Urinary bladder (tissue), 4 donors: ENCODE results near the gene IRGC. TPM values are rescaled to one million over a fixed set of nuclear protein-coding genes. Genes with fewer than 3 reads are reported as not detected.
A peak's percentile ranks its signal among the peaks of the same experiment; 100 is the strongest.
"Not testable (repeated sequence)": the region's sequence is repeated elsewhere in the genome, so short reads cannot be mapped to it uniquely, and the experiment has no call there.

Experiments
- DNase-seq: peaks from one replicate; pipeline ENCODE4 v3.0.0-alpha.2; 2015; ENCODE audit errors: extremely low spot score
- H3K27ac ChIP-seq: one replicate; pipeline ENCODE4 v1.5.1; 2013; ENCODE audit warnings: low read depth, mild to moderate bottlenecking, moderate library complexity
- H3K36me3 ChIP-seq: one replicate; pipeline ENCODE4 v1.6.1; 2013; ENCODE audit warnings: mild to moderate bottlenecking, moderate library complexity; ENCODE audit not compliant: insufficient read depth
- H3K4me1 ChIP-seq: one replicate; pipeline ENCODE4 v1.6.1; 2013; ENCODE audit warnings: mild to moderate bottlenecking, moderate library complexity; ENCODE audit not compliant: insufficient read depth
- H3K4me3 ChIP-seq: one replicate; pipeline ENCODE4 v1.5.1; 2013; ENCODE audit warnings: low read depth, low read length
- WGBS: extraction: QIAGEN DNeasy Blood & Tissue Kit; methylation state at CpG from one replicate; pipeline ENCODE4 v1.1.7; 2013; 5-methylcytosine and 5-hydroxymethylcytosine counted together
- polyA plus RNA-seq: library from polyadenylated mRNA; stranded (reverse); fragments of 200-250 nt; gene quantifications from one replicate; pipeline ENCODE4 v1.2.3, GENCODE V29; 2013
- total RNA-seq: library from RNA; depleted of rRNA; stranded (reverse); fragments of >200 nt; gene quantifications from one replicate; pipeline ENCODE4 v1.2.3, GENCODE V29; 2014
- donor health status: healthy with polysubstance abuse.
- donor health status: healthy.

IRGC gene
- total RNA-seq = not detected
- polyA plus RNA-seq = not detected

- H3K27ac ChIP-seq = no peak within 1 kb of the TSS
- no peak for DNase-seq
- WGBS = 60% methylated on average over 4 of the region's 4 CpGs
- no peaks in the 10 kb centered on the region for H3K36me3 ChIP-seq
- no peak within 1 kb of the TSS for H3K4me3 ChIP-seq
- H3K4me1 ChIP-seq = no peaks in the 10 kb centered on the region
These were observed at the start of gene IRGC for GRCh38 chr19:43715776-43716175. Gene IRGC (plus strand): TSS chr19:43716076. CDS start chr19:43718559, 2,483 bp downstream.

- DNase-seq = no peak
- no peak overlapping the region for H3K4me3 ChIP-seq
- H3K36me3 ChIP-seq = no peaks in the 10 kb centered on the region
- 52% methylated on average over 26 of the region's 26 CpGs for WGBS
- H3K27ac ChIP-seq = no peak overlapping the region
- no peaks in the 10 kb centered on the region for H3K4me1 ChIP-seq
These were observed 48.6 kb upstream of the IRGC start for GRCh38 chr19:43667126-43667875.

- WGBS = 7% methylated on average over 29 of the region's 29 CpGs
- H3K4me1 ChIP-seq = no peaks in the 10 kb centered on the region
- DNase-seq = no peak
- no peaks in the 10 kb centered on the region for H3K36me3 ChIP-seq
- H3K27ac ChIP-seq = no peak overlapping the region
- peak overlapping the region; percentile 31 for H3K4me3 ChIP-seq
These were observed 47.9 kb upstream of the IRGC start for GRCh38 chr19:43667876-43668405.

- peak; percentile 97 for DNase-seq
- H3K36me3 ChIP-seq = no peaks in the 10 kb centered on the region
- under 1% methylated on average over 44 of the region's 44 CpGs for WGBS
- peak overlapping the region; percentile 80 for H3K27ac ChIP-seq
- no peaks in the 10 kb centered on the region for H3K4me1 ChIP-seq
- peak overlapping the region; percentile 63 for H3K4me3 ChIP-seq
These were observed 47.3 kb upstream of the IRGC start for GRCh38 chr19:43668406-43669109.

GRCh38 chr19:43672061-43672679 lies 43.7 kb upstream of the IRGC start:
- no peak overlapping the region for H3K4me3 ChIP-seq
- no peak overlapping the region for H3K27ac ChIP-seq
- WGBS = 55% methylated on average over 6 of the region's 6 CpGs
- DNase-seq = no peak
- no peaks in the 10 kb centered on the region for H3K4me1 ChIP-seq
- no peaks in the 10 kb centered on the region for H3K36me3 ChIP-seq

- 80% methylated on average over 3 of the region's 3 CpGs for WGBS
- Histone ChIP-seq H3K4me1 (no peaks in the 10 kb centered on the region), H3K4me3 (no peak overlapping the region), H3K36me3 (no peaks in the 10 kb centered on the region), H3K27ac (no peak overlapping the region)
- no peak for DNase-seq
These were observed 42.2 kb upstream of the IRGC start for GRCh38 chr19:43673637-43674036.

- no peak for DNase-seq
- 91% methylated on average over 8 of the region's 8 CpGs for WGBS
- no peaks in the 10 kb centered on the region for H3K4me1 ChIP-seq
- no peaks in the 10 kb centered on the region for H3K36me3 ChIP-seq
- no peak overlapping the region for H3K4me3 ChIP-seq
- H3K27ac ChIP-seq = no peak overlapping the region
These were observed 41.7 kb upstream of the IRGC start for GRCh38 chr19:43674183-43674582.

GRCh38 chr19:43674596-43674995 lies 41.3 kb upstream of the IRGC start:
- H3K4me3 ChIP-seq = no peak overlapping the region
- DNase-seq = no peak
- no peaks in the 10 kb centered on the region for H3K36me3 ChIP-seq
- WGBS = 74% methylated on average over 3 of the region's 3 CpGs
- H3K4me1 ChIP-seq = no peaks in the 10 kb centered on the region
- H3K27ac ChIP-seq = no peak overlapping the region

GRCh38 chr19:43675269-43675879 lies 40.5 kb upstream of the IRGC start:
- H3K27ac ChIP-seq = no peak overlapping the region
- no peak for DNase-seq

GRCh38 chr19:43675906-43676305 lies 40.0 kb upstream of the IRGC start:
- 83% methylated on average over 11 of the region's 11 CpGs for WGBS
- H3K27ac ChIP-seq = no peak overlapping the region
- H3K4me1 ChIP-seq = no peaks in the 10 kb centered on the region
- H3K4me3 ChIP-seq = no peak overlapping the region
- DNase-seq = no peak
- no peaks in the 10 kb centered on the region for H3K36me3 ChIP-seq

More at GRCh38 chr19:43675269-43675879, 40.5 kb upstream of the IRGC start:
- WGBS = 28% methylated on average over 8 of the region's 8 CpGs
- H3K4me1 ChIP-seq = no peaks in the 10 kb centered on the region
- H3K36me3 ChIP-seq = no peaks in the 10 kb centered on the region
- no peak overlapping the region for H3K4me3 ChIP-seq

- Histone ChIP-seq H3K4me1 (no peaks in the 10 kb centered on the region), H3K36me3 (no peaks in the 10 kb centered on the region), H3K27ac (no peak overlapping the region), H3K4me3 (no peak overlapping the region)
- 87% methylated on average over 11 of the region's 11 CpGs for WGBS
- no peak for DNase-seq
These were observed 37.2 kb upstream of the IRGC start for GRCh38 chr19:43678512-43679261.

GRCh38 chr19:43681821-43682220 lies 34.1 kb upstream of the IRGC start:
- Histone ChIP-seq H3K4me1 (no peaks in the 10 kb centered on the region), H3K27ac (no peak overlapping the region), H3K36me3 (no peaks in the 10 kb centered on the region), H3K4me3 (no peak overlapping the region)
- WGBS = 74% methylated on average over 5 of the region's 5 CpGs
- DNase-seq = no peak

GRCh38 chr19:43682269-43682668 lies 33.6 kb upstream of the IRGC start:
- not testable (repeated sequence) for H3K27ac ChIP-seq, H3K36me3 ChIP-seq, DNase-seq, H3K4me3 ChIP-seq, H3K4me1 ChIP-seq
- 87% methylated on average over 5 of the region's 5 CpGs for WGBS
